ENCODE data around the gene PAX5. TPM values are rescaled to one million over a fixed set of nuclear protein-coding genes. Genes with fewer than 3 reads are reported as not detected.
A peak's percentile ranks its signal among the peaks of the same experiment; 100 is the strongest.

Gene PAX5
- total and polyA plus RNA-seq, 4 experiments from 2014 or later = 0.32 TPM; not detected in 3

DNA sequence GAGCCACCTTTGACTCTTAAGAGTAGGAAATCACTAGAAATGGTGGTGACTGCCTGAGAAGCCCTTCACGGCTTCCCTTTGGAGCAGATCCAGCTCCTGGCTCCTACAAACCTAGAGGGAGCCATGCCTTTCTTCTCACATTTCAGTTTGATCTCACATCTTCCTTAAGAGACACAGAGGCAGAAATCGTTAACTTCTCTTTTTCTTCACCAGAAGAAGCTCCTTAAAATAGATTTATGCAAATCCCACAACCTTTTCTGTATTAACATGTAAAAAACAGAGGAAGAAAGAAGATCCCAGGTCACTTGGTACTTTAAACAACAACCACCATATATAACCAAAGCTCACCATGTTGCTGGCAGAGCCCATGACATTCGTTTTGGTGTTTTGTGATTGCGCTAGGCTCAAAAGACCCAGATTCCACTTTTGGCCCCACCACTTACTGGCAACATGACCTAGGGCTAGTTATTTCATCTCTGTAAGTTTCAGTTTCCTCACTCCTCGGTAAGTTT, 29.6 kb downstream of the PAX5 start:
- no peaks in the 10 kb centered on the region for H3K4me1 ChIP-seq (ENCODE audit: insufficient read depth, low read length)
- no peak overlapping the region for H3K27ac Mint-ChIP-seq
- CTCF ChIA-PET (ENCODE audit: partially characterized antibody) = no interaction called here
- no peak overlapping the region for H3K27ac ChIP-seq (ENCODE audit: low read depth, low read length)
- no peaks in the 10 kb centered on the region for H3K9me3 Mint-ChIP-seq
- no peaks in the 10 kb centered on the region for H3K36me3 ChIP-seq (ENCODE audit: insufficient read depth, low read length)
- H3K27me3 Mint-ChIP-seq = peaks cover 53% of the 10 kb centered on the region in 2 donors
- POLR2A ChIA-PET (ENCODE audit: partially characterized antibody) = no interaction called here
- H3K27me3 ChIP-seq (ENCODE audit: insufficient read depth, low read length) = peaks cover 22% of the 10 kb centered on the region
- peaks cover 0 to 9% (median 3%) of the 10 kb centered on the region in 4 donors for H3K4me1 Mint-ChIP-seq
- H3K4me3 Mint-ChIP-seq = no peak overlapping the region
- no peak overlapping the region for H3K4me3 ChIP-seq (ENCODE audit: low read length in 2 of 2)
- intact Hi-C loops (cut with micrococcal nuclease) = no loop called here
- DNase-seq = no peak
- no peaks in the 10 kb centered on the region for H3K36me3 Mint-ChIP-seq
- H3K9me3 ChIP-seq (ENCODE audit: control insufficient read depth in 1 of 2, low read length in 2 of 2) = no peaks in the 10 kb centered on the region

DNA sequence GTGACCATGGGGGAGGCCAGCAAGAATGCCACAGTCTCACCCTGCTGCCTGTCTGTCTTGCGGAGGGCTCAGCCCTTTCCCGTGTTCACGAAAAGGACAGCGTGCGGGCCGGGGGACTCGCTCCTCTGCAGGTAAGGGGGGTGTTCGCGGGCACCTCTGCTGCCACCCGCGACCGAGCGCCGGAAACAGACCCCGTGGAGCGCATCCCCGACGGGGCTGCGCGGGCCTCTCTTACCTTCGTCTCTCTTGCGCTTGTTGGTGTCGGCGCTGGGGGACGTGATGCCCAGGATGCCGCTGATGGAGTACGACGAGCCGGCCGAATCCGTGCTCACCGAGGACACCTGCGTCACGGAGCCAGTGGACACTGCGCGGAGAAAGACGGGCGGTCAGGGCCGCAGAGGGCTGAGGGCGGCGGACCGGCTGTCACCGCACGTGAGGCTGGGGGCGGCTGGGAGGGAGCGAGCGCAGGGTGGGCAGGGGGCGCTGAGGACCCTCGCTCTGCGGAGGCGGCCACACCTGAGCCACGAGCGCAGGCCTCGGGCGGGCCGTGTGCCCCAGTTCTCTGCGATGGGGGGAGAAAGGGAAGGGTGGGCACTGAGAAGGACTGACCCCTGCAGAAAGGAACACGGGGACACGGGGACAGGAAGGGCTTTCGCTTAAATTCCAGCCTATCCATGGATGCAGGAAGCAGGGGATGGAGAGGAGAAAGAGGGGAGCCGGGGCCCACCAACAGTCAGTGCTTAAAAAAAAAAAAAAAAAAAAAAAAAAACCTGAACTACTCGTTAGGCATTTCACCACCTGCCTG, 31.5 kb downstream of the PAX5 start:
- peaks cover 17% of the 10 kb centered on the region for H3K27me3 ChIP-seq (ENCODE audit: insufficient read depth, low read length)
- Mint-ChIP-seq H3K36me3 (no peaks in the 10 kb centered on the region), H3K9me3 (no peaks in the 10 kb centered on the region), H3K4me3 (peak overlapping the region in 4 of 8 donors; percentile 18 to 59 (median 30)), H3K27ac (no peak overlapping the region), H3K4me1 (peaks cover 0 to 9% (median 3%) of the 10 kb centered on the region in 4 donors), H3K27me3 (peaks cover 49 to 54% of the 10 kb centered on the region in 2 donors)
- CTCF ChIA-PET (ENCODE audit: partially characterized antibody) = no interaction called here
- H3K36me3 ChIP-seq (ENCODE audit: insufficient read depth, low read length) = no peaks in the 10 kb centered on the region
- H3K27ac ChIP-seq (ENCODE audit: low read depth, low read length) = no peak overlapping the region
- no peak for DNase-seq
- H3K9me3 ChIP-seq (ENCODE audit: control insufficient read depth in 1 of 2, low read length in 2 of 2) = no peaks in the 10 kb centered on the region
- POLR2A ChIA-PET (ENCODE audit: partially characterized antibody) = no interaction called here
- no peak overlapping the region for H3K4me3 ChIP-seq (ENCODE audit: low read length in 2 of 2)
- H3K4me1 ChIP-seq (ENCODE audit: insufficient read depth, low read length) = no peaks in the 10 kb centered on the region
- intact Hi-C loops (cut with micrococcal nuclease) = no loop called here

DNA sequence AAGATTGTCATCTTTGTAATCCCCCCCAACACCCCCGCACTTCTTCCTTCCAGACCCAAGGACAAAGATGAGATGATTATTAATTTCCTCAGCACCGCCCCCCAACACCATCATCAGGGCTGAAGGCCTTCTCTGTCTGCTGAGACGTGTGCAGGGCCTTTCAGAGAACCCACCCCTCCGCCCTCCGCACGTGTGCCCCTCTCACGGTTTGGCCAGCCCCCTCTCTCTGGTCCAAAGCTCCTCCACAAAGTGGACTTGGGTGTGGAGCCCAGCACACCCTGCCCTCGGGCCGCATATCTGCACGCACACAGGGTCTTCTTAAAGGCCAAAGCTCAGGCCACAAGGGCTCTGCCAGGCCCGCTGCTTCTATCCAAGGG, 32.0 kb downstream of the PAX5 start:
- CTCF ChIA-PET (ENCODE audit: partially characterized antibody) = no interaction called here
- no peaks in the 10 kb centered on the region for H3K36me3 Mint-ChIP-seq
- no peak overlapping the region for H3K27ac Mint-ChIP-seq
- Histone ChIP-seq H3K4me3 (ENCODE audit: low read length in 2 of 2) (no peak overlapping the region), H3K4me1 (ENCODE audit: insufficient read depth, low read length) (no peaks in the 10 kb centered on the region), H3K9me3 (ENCODE audit: control insufficient read depth in 1 of 2, low read length in 2 of 2) (no peaks in the 10 kb centered on the region), H3K27ac (ENCODE audit: low read depth, low read length) (no peak overlapping the region), H3K27me3 (ENCODE audit: insufficient read depth, low read length) (peaks cover 17% of the 10 kb centered on the region), H3K36me3 (ENCODE audit: insufficient read depth, low read length) (no peaks in the 10 kb centered on the region)
- POLR2A ChIA-PET (ENCODE audit: partially characterized antibody) = no interaction called here
- DNase-seq = no peak
- intact Hi-C loops (cut with micrococcal nuclease) = no loop called here
- H3K9me3 Mint-ChIP-seq = no peaks in the 10 kb centered on the region
- peaks cover 0 to 9% (median 3%) of the 10 kb centered on the region in 4 donors for H3K4me1 Mint-ChIP-seq
- H3K4me3 Mint-ChIP-seq = peak overlapping the region in 1 of 8 donors; percentile 32
- peaks cover 43 to 49% of the 10 kb centered on the region in 2 donors for H3K27me3 Mint-ChIP-seq

DNA sequence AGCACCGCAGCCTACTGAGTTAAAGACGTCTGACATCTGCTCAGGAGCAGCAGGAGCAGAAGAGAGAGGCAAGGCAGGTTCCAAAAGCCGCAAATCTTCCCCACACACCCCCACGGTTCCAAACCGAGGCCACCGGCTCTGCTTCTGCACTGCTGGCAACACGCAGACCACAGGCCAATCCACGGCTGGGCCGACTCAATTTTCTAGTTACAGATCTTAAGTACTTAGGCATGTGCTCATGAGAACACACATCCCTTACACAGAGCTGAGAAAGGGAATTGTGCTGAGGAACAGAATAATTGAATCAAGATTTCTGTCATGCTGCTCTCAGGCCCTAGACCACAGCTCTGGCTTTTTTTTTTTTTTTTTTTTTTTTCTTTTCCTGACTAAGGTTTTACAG, 32.6 kb downstream of the PAX5 start:
- Mint-ChIP-seq H3K36me3 (no peaks in the 10 kb centered on the region), H3K27me3 (peaks cover 38 to 44% of the 10 kb centered on the region in 2 donors), H3K9me3 (no peaks in the 10 kb centered on the region), H3K4me3 (no peak overlapping the region), H3K27ac (no peak overlapping the region), H3K4me1 (peaks cover 0 to 9% (median 3%) of the 10 kb centered on the region in 4 donors)
- no peak overlapping the region for H3K27ac ChIP-seq (ENCODE audit: low read depth, low read length)
- H3K4me3 ChIP-seq (ENCODE audit: low read length in 2 of 2) = no peak overlapping the region
- H3K9me3 ChIP-seq (ENCODE audit: control insufficient read depth in 1 of 2, low read length in 2 of 2) = no peaks in the 10 kb centered on the region
- H3K36me3 ChIP-seq (ENCODE audit: insufficient read depth, low read length) = no peaks in the 10 kb centered on the region
- POLR2A ChIA-PET (ENCODE audit: partially characterized antibody) = no interaction called here
- peaks cover 12% of the 10 kb centered on the region for H3K27me3 ChIP-seq (ENCODE audit: insufficient read depth, low read length)
- CTCF ChIA-PET (ENCODE audit: partially characterized antibody) = interaction anchor here (0.7 kb wide), 1 partner anchor 52 kb away, joined by 3 read pairs; no protein-coding TSS in a partner anchor
- DNase-seq = no peak
- intact Hi-C loops (cut with micrococcal nuclease) = no loop called here
- H3K4me1 ChIP-seq (ENCODE audit: insufficient read depth, low read length) = no peaks in the 10 kb centered on the region

DNA sequence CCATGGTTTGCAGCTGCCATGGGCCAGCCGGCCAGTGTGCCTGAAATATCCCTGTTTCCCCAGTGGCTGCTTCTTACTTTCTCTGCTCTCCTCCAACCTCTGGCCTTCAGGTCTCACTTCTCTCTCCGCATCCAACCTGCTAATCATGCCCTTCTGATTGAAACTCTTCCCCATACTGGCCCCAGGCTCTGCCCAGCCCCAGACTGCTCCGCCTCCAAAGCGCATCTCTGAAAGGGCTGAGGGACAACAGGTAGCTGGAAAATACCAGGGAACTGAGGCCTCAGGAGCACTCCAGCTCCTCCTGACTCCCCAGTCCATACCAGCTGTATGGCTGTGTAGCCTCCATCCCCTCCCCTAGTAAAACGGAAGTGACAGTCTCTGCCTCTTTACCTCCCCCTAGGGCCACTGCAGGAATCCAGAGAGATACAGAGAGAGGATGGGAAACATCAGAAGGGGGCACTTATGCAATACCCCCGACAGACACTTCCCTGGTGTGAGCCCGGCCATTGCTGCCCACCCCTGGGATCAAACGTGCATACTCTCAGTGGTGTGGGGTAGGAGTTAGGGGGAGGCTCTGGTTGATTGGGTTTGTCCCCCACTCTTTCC, 34.2 kb downstream of the PAX5 start:
- Mint-ChIP-seq H3K27me3 (peaks cover 31 to 38% of the 10 kb centered on the region in 2 donors), H3K36me3 (no peaks in the 10 kb centered on the region), H3K4me1 (peaks cover 2 to 9% (median 4%) of the 10 kb centered on the region in 4 donors), H3K4me3 (no peak overlapping the region), H3K27ac (no peak overlapping the region), H3K9me3 (no peaks in the 10 kb centered on the region)
- no peaks in the 10 kb centered on the region for H3K9me3 ChIP-seq (ENCODE audit: control insufficient read depth in 1 of 2, low read length in 2 of 2)
- H3K4me3 ChIP-seq (ENCODE audit: low read length in 2 of 2) = no peak overlapping the region
- H3K4me1 ChIP-seq (ENCODE audit: insufficient read depth, low read length) = no peaks in the 10 kb centered on the region
- POLR2A ChIA-PET (ENCODE audit: partially characterized antibody) = no interaction called here
- CTCF ChIA-PET (ENCODE audit: partially characterized antibody) = no interaction called here
- H3K36me3 ChIP-seq (ENCODE audit: insufficient read depth, low read length) = no peaks in the 10 kb centered on the region
- no peak for DNase-seq
- H3K27ac ChIP-seq (ENCODE audit: low read depth, low read length) = no peak overlapping the region
- intact Hi-C loops (cut with micrococcal nuclease) = no loop called here
- peaks cover 12% of the 10 kb centered on the region for H3K27me3 ChIP-seq (ENCODE audit: insufficient read depth, low read length)

DNA sequence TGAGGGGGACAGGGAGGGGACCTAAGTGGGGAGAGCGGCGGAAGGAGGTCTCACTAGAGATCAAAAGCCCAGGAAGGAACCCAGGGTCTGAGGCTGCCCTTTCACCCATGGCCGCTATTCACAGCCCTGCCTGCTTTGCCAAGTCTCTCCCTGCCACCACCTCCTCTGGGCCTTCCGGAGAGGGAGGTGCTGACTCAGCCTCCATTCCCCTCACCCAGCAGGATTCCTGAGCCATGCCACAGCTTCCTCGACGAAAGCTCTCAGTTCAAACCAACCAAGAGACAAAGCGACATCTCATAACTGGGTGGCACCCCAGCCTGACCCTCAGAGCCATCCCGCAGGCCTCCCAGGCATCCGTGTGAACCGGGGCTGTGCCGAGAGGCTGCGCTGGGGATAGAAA, 36.7 kb downstream of the PAX5 start:
- H3K4me3 ChIP-seq (ENCODE audit: low read length in 2 of 2) = no peak overlapping the region
- Mint-ChIP-seq H3K4me3 (no peak overlapping the region), H3K27me3 (peaks cover 22 to 27% of the 10 kb centered on the region in 2 donors), H3K4me1 (peaks cover 0 to 3% (median 2%) of the 10 kb centered on the region in 4 donors), H3K36me3 (no peaks in the 10 kb centered on the region), H3K9me3 (peaks cover 0 to 6% (median 0%) of the 10 kb centered on the region in 8 donors), H3K27ac (no peak overlapping the region)
- H3K4me1 ChIP-seq (ENCODE audit: insufficient read depth, low read length) = no peaks in the 10 kb centered on the region
- intact Hi-C loops (cut with micrococcal nuclease) = no loop called here
- ChIA-PET POLR2A (ENCODE audit: partially characterized antibody) (no interaction called here), CTCF (ENCODE audit: partially characterized antibody) (interaction anchor here (1.2 to 1.7 kb wide), 3 partner anchors 13 to 125 kb away, joined by 3 to 4 read pairs (median 3); no protein-coding TSS in a partner anchor)
- DNase-seq = no peak
- H3K27ac ChIP-seq (ENCODE audit: low read depth, low read length) = no peak overlapping the region
- H3K27me3 ChIP-seq (ENCODE audit: insufficient read depth, low read length) = peaks cover 4% of the 10 kb centered on the region
- H3K36me3 ChIP-seq (ENCODE audit: insufficient read depth, low read length) = no peaks in the 10 kb centered on the region
- H3K9me3 ChIP-seq (ENCODE audit: control insufficient read depth in 1 of 2, low read length in 2 of 2) = no peaks in the 10 kb centered on the region

DNA sequence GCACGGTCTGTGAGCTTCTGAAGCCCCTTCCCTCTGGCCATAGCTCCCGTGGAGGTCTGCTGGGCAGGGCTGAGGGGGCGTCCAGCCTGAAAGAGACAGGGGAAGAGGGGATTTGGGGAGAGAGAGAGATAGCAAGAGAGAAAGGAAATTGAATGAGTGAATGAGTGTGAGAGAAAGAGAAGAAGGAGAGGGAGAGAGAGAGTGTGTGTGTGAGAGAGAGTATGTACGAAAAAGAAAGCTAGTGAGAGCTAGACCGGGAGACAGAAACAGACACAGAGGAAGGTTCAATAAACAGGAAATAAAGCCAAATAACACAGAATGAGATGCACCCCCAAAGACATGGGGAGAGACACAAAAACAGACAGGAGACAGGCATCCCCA, 37.4 kb downstream of the PAX5 start:
- ChIA-PET CTCF (ENCODE audit: partially characterized antibody) (interaction anchor here (1.2 to 1.8 kb wide), 12 partner anchors 13 to 418 kb away, joined by 3 to 17 read pairs (median 4); no protein-coding TSS in a partner anchor), POLR2A (ENCODE audit: partially characterized antibody) (no interaction called here)
- H3K9me3 ChIP-seq (ENCODE audit: control insufficient read depth in 1 of 2, low read length in 2 of 2) = no peaks in the 10 kb centered on the region
- H3K27me3 ChIP-seq (ENCODE audit: insufficient read depth, low read length) = peaks cover 2% of the 10 kb centered on the region
- Mint-ChIP-seq H3K27ac (no peak overlapping the region), H3K36me3 (no peaks in the 10 kb centered on the region), H3K4me3 (no peak overlapping the region), H3K9me3 (peaks cover 0 to 13% (median 5%) of the 10 kb centered on the region in 8 donors), H3K27me3 (peaks cover 20 to 24% of the 10 kb centered on the region in 2 donors), H3K4me1 (peaks cover 0 to 3% (median 0%) of the 10 kb centered on the region in 4 donors)
- H3K4me3 ChIP-seq (ENCODE audit: low read length in 2 of 2) = no peak overlapping the region
- no peak overlapping the region for H3K27ac ChIP-seq (ENCODE audit: low read depth, low read length)
- no peak for DNase-seq
- no peaks in the 10 kb centered on the region for H3K4me1 ChIP-seq (ENCODE audit: insufficient read depth, low read length)
- no peaks in the 10 kb centered on the region for H3K36me3 ChIP-seq (ENCODE audit: insufficient read depth, low read length)
- intact Hi-C loops (cut with micrococcal nuclease) = loop anchor here (1.0 kb wide), 4 partner anchors 313 to 394 kb away; no protein-coding TSS in a partner anchor
